MM.1S (cell line): ENCODE results near the gene XPO5.
"Not testable (repeated sequence)": the region's sequence is repeated elsewhere in the genome, so short reads cannot be mapped to it uniquely, and the experiment has no call there.

Experiments used
- DNase-seq: peaks from one replicate; pipeline ENCODE4 v3.0.0-alpha.2; 2015
- H2AFZ ChIP-seq: fragments of 300-600 bp; sonication (generic); 2 replicates; pipeline ENCODE4 v1.6.0; 2016; ENCODE audit warnings: antibody characterized with exemption, low read length
- H3F3A ChIP-seq: fragments of 300-600 bp; sonication (generic); 2 replicates; pipeline ENCODE4 v1.6.1; 2016; ENCODE audit warnings: mild to moderate bottlenecking, antibody characterized with exemption, low read length, moderate library complexity, mixed read lengths; ENCODE audit not compliant: insufficient read depth
- H3K27ac ChIP-seq: fragments of 300-600 bp; sonication (generic); 2 replicates; pipeline ENCODE4 v1.5.1; 2016; ENCODE audit warnings: mild to moderate bottlenecking, low read length
- H3K27me3 ChIP-seq: fragments of 300-600 bp; sonication (generic); replicated peaks from 2 replicates; pipeline ENCODE4 v1.6.0; 2016; ENCODE audit warnings: low read length; ENCODE audit not compliant: insufficient read depth
- H3K36me3 ChIP-seq: fragments of 300-600 bp; sonication (generic); replicated peaks from 2 replicates; pipeline ENCODE4 v1.6.1; 2016; ENCODE audit warnings: mild to moderate bottlenecking, low read length, mixed read lengths; ENCODE audit not compliant: insufficient read depth
- H3K4me1 ChIP-seq: fragments of 300-600 bp; sonication (generic); 2 replicates; pipeline ENCODE4 v1.6.1; 2016; ENCODE audit warnings: low read length, mixed read lengths
- H3K4me2 ChIP-seq: fragments of 300-600 bp; sonication (generic); 2 replicates; pipeline ENCODE4 v1.6.0; 2016; ENCODE audit warnings: low read depth, low read length
- H3K4me3 ChIP-seq: fragments of 300-600 bp; sonication (generic); 2 replicates; pipeline ENCODE4 v1.5.1; 2016; ENCODE audit warnings: low read length, mixed read lengths
- H3K79me2 ChIP-seq: fragments of 300-600 bp; sonication (generic); 2 replicates; pipeline ENCODE4 v1.6.1; 2016; ENCODE audit warnings: mixed run types, low read length, mixed read lengths
- H3K9ac ChIP-seq: fragments of 300-600 bp; sonication (generic); 2 replicates; pipeline ENCODE4 v1.6.1; 2016; ENCODE audit warnings: low read length, mixed read lengths
- H3K9me2 ChIP-seq: fragments of 300-600 bp; sonication (generic); replicated peaks from 2 replicates; pipeline ENCODE4 v1.6.1; 2016; ENCODE audit warnings: mild to moderate bottlenecking, low read length, mixed read lengths; ENCODE audit not compliant: insufficient read depth
- H3K9me3 ChIP-seq: fragments of 300-600 bp; sonication (generic); replicated peaks from 2 replicates; pipeline ENCODE4 v1.6.1; 2016; ENCODE audit warnings: mild to moderate bottlenecking, low read length, mixed read lengths; ENCODE audit not compliant: insufficient read depth
- H4K20me1 ChIP-seq: fragments of 300-600 bp; sonication (generic); 2 replicates; pipeline ENCODE4 v1.6.1; 2016; ENCODE audit warnings: mild to moderate bottlenecking, low read length, moderate library complexity, mixed read lengths; ENCODE audit not compliant: insufficient read depth
- CTCF ChIP-seq: fragments of 300-600 bp; sonication (generic); IDR thresholded peaks from 2 replicates; pipeline ENCODE4 v1.5.1; 2016; ENCODE audit warnings: antibody characterized with exemption, low read length, mixed read lengths
- EZH2 ChIP-seq: fragments of 300-600 bp; sonication (generic); optimal IDR thresholded peaks from 2 replicates; pipeline ENCODE3; 2017; ENCODE audit warnings: low read depth, mild to moderate bottlenecking, antibody characterized with exemption, low read length, mixed read lengths
- EZH2phosphoT487 ChIP-seq: fragments of 300-600 bp; sonication (generic); IDR thresholded peaks from 2 replicates; pipeline ENCODE4 v1.6.1; 2018; ENCODE audit warnings: antibody characterized with exemption, low read length

XPO5 gene

DNA sequence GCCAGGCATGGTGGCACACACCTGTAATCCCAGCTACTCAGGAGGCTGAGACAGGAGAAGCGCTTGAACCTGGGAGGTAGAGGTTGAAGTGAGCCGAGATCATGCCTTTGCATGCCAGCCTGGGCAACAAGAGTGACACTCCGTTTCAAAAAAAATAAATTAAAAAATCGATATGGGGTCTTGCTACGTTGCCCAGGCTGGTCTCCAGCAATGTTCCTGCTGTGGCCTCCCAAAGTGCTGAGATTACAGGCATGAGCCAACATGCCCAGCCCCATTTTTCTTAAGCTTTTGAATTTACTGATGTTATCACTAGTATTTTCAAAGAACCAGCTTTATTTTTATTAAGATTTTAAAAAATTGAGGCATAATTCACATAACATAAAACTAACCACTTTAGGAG lies 35.3 kb downstream of the XPO5 start:
- no peak overlapping the region for H3K4me3 ChIP-seq
- no peak overlapping the region for H3K9ac ChIP-seq
- H3K27ac ChIP-seq: no peak overlapping the region
- no peaks in the 10 kb centered on the region for H3K27me3 ChIP-seq
- no peaks in the 10 kb centered on the region for H3K9me3 ChIP-seq
- H4K20me1 ChIP-seq: no peaks in the 10 kb centered on the region
- H3K4me2 ChIP-seq: no peak overlapping the region
- H2AFZ ChIP-seq: no peak overlapping the region
- no peaks in the 10 kb centered on the region for H3K79me2 ChIP-seq
- H3K36me3 ChIP-seq: peaks cover 4% of the 10 kb centered on the region; the same call in 1 of the 2 replicates
- no peak for DNase-seq
- no peaks in the 10 kb centered on the region; the same call in 1 of the 2 replicates for H3F3A ChIP-seq
- no peaks in the 10 kb centered on the region for H3K4me1 ChIP-seq
- no peaks in the 10 kb centered on the region for H3K9me2 ChIP-seq
- TF ChIP-seq CTCF (no peak), EZH2 (no peak)

- H3K4me1 ChIP-seq, H3K9me2 ChIP-seq, H3F3A ChIP-seq, H3K79me2 ChIP-seq, H3K27ac ChIP-seq, H3K4me2 ChIP-seq, H3K27me3 ChIP-seq, H3K9ac ChIP-seq, H3K36me3 ChIP-seq, H3K9me3 ChIP-seq, DNase-seq, H4K20me1 ChIP-seq, H2AFZ ChIP-seq, H3K4me3 ChIP-seq: not testable (repeated sequence)
Observed at GRCh38 chr6:43539409-43539808, 36.4 kb downstream of the XPO5 start.

DNA sequence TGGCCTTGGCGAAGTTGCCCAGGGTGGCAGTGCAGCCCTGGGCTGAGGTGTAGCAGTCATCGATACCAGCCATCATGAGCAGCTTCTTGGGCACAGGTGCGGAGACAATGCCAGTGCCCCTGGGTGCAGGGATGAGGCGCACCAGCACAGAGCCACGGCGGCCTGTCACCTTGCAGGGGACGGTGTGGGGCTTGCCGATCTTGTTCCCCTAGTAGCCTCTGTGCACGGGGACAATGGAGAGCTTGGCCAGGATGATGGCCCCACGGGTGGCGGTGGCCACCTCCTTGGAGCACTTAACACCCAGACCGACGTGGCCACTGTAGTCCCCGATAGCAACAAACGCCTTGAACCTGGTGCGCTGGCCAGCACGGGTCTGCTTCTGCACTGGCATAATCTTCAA lies 36.9 kb downstream of the XPO5 start:
- not testable (repeated sequence) for H4K20me1 ChIP-seq, H3K4me3 ChIP-seq, H3K9me2 ChIP-seq, H3K27me3 ChIP-seq, H3K36me3 ChIP-seq, H3K9ac ChIP-seq, H2AFZ ChIP-seq, H3K27ac ChIP-seq, DNase-seq, H3F3A ChIP-seq, H3K4me1 ChIP-seq, H3K79me2 ChIP-seq, H3K9me3 ChIP-seq, H3K4me2 ChIP-seq

DNA sequence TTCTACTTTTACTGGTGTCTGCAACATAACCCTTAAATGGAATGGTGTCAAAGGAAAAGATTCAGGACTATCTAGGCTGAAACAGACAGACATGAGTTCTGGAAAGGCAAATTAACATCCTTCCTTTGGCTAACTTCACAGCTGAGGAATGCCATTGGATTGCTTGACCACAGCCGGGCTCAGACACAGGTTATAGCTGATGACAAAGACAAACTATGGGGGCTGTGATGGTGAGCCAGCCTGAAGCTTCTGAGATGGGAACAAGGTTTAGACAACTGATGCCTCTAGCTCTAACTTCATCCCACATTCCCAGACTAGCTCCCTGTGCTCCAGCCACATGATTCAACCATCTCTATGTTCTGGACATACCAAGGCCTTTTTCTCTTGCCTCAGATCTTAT lies 43.6 kb downstream of the XPO5 start:
- Histone ChIP-seq H4K20me1 (no peaks in the 10 kb centered on the region), H3K36me3 (no peaks in the 10 kb centered on the region), H3K4me1 (no peaks in the 10 kb centered on the region), H3K9ac (no peak overlapping the region), H3F3A (no peaks in the 10 kb centered on the region), H2AFZ (no peak overlapping the region), H3K27me3 (no peaks in the 10 kb centered on the region), H3K4me3 (no peak overlapping the region), H3K79me2 (no peaks in the 10 kb centered on the region), H3K27ac (no peak overlapping the region), H3K9me3 (no peaks in the 10 kb centered on the region), H3K9me2 (no peaks in the 10 kb centered on the region), H3K4me2 (no peak overlapping the region)
- no peak for DNase-seq
- no peak for TF ChIP-seq CTCF
- no peak for TF ChIP-seq EZH2phosphoT487
- no peak for TF ChIP-seq EZH2
